Endothelial cell of umbilical vein (primary cell): ENCODE results near the gene EVI5. TPM values are rescaled to one million over a fixed set of nuclear protein-coding genes. Genes with fewer than 3 reads are reported as not detected.

ENCODE experiments used
- BruUV-seq: library from RNA; stranded (reverse); fragments of 400-500 nt; replicated peaks from 2 replicates; lab custom pipeline; 2021; lab: Mats Ljungman, UMichigan
- CTCF ChIA-PET: fragments of 300-600, 350-600 bp; sonication (Branson Sonifier 250); formaldehyde crosslinking; loops from one replicate; lab custom pipeline; 2021; ENCODE audit warnings: antibody characterized with exemption, inconsistent platforms; lab: Charles Lee
- POLR2A ChIA-PET: fragments of 300-600, 350-600 bp; sonication (Branson Sonifier 250); formaldehyde crosslinking; loops from one replicate; lab custom pipeline; 2021; ENCODE audit warnings: antibody characterized with exemption, inconsistent platforms; lab: Charles Lee
- DNase-seq: peaks from one replicate; pipeline ENCODE4 v3.0.0-alpha.2; 2011; ENCODE audit warnings: low read depth, low spot score
- FAIRE-seq: peaks from 2 replicates; lab custom pipeline; 2011; peaks lifted over from hg19 to GRCh38; lab: Jason Lieb, UNC
- H2AFZ ChIP-seq: 2 replicates; pipeline ENCODE4 v1.6.0; 2012; ENCODE audit warnings: low read depth, low read length, control low read depth, inconsistent platforms
- H3K27ac ChIP-seq: 2 replicates; pipeline ENCODE4 v1.5.1; 2011; ENCODE audit warnings: low read depth, mild to moderate bottlenecking, control low read depth, low read length, moderate library complexity; ENCODE audit not compliant: insufficient read depth
- H3K27me3 ChIP-seq, 2 experiments: 2 replicates each; pipeline versions ENCODE4 v1.6.0 to v1.6.1; 2011; ENCODE audit warnings: low read length in 2 of 2, mixed read lengths in 1 of 2; ENCODE audit not compliant: control insufficient read depth in 2 of 2, insufficient read depth in 2 of 2
- H3K36me3 ChIP-seq, 2 experiments: 2 replicates in 1 of 2; 3 replicates in 1 of 2; pipeline ENCODE4 v1.5.1; 2011; ENCODE audit warnings: low read length in 2 of 2, mild to moderate bottlenecking in 1 of 2, moderate library complexity in 1 of 2; ENCODE audit not compliant: control insufficient read depth in 2 of 2, insufficient read depth in 2 of 2; ENCODE audit errors: extremely low read depth in 1 of 2
- H3K4me1 ChIP-seq: 3 replicates; pipeline ENCODE4 v1.5.1; 2011; ENCODE audit warnings: mild to moderate bottlenecking, low read length; ENCODE audit not compliant: control insufficient read depth, insufficient read depth; ENCODE audit errors: extremely low read depth
- H3K4me2 ChIP-seq: 2 replicates; pipeline ENCODE4 v1.6.1; 2011; ENCODE audit warnings: low read length, control low read depth, mixed read lengths; ENCODE audit not compliant: insufficient read depth
- H3K4me3 ChIP-seq, 3 experiments: fragments of 200-600 bp in 1 of 3; sonication (generic), shearing (Covaris generic) in 1 of 3; replicated peaks in 1 of 3; 2 replicates each; pipeline ENCODE4 v1.5.1; 2011 to 2016; ENCODE audit warnings: control low read depth in 3 of 3, low read length in 3 of 3, mild to moderate bottlenecking in 2 of 3, inconsistent platforms in 1 of 3, low read depth in 1 of 3, moderate library complexity in 1 of 3; ENCODE audit not compliant: insufficient read depth in 1 of 3
- H3K79me2 ChIP-seq: 2 replicates; pipeline ENCODE4 v1.6.0; 2012; ENCODE audit warnings: low read length, inconsistent platforms; ENCODE audit not compliant: control insufficient read depth, insufficient read depth
- H3K9ac ChIP-seq: replicated peaks from 2 replicates; pipeline ENCODE3; 2011; ENCODE audit warnings: low read length, control low read depth; ENCODE audit not compliant: insufficient read depth; ENCODE audit errors: extremely low read depth
- H3K9me1 ChIP-seq: replicated peaks from 3 replicates; pipeline ENCODE4 v1.6.0; 2011; ENCODE audit warnings: mild to moderate bottlenecking, low read length; ENCODE audit not compliant: control insufficient read depth, insufficient read depth; ENCODE audit errors: extremely low read depth
- H3K9me3 ChIP-seq: replicated peaks from 2 replicates; pipeline ENCODE4 v1.5.1; 2012; ENCODE audit warnings: low read length, inconsistent platforms; ENCODE audit not compliant: control insufficient read depth, insufficient read depth
- H4K20me1 ChIP-seq: replicated peaks from 2 replicates; pipeline ENCODE3; 2011; ENCODE audit warnings: mild to moderate bottlenecking, low read length; ENCODE audit not compliant: control insufficient read depth, insufficient read depth; ENCODE audit errors: extremely low read depth
- CTCF ChIP-seq, 2 donors: IDR thresholded peaks; 1 replicate in 1 of 2; 2 replicates in 1 of 2; pipeline ENCODE4 v1.5.1; 2011; ENCODE audit warnings: low read length in 2 of 2, mild to moderate bottlenecking in 2 of 2, moderate library complexity in 2 of 2, control low read depth in 1 of 2, inconsistent platforms in 1 of 2, low read depth in 1 of 2; ENCODE audit not compliant: insufficient read depth in 1 of 2; ENCODE audit errors: extremely low read depth in 1 of 2
- EZH2 ChIP-seq: IDR thresholded peaks from 2 replicates; pipeline ENCODE4 v1.6.1; 2012; ENCODE audit warnings: borderline replicate concordance, low read depth, mild to moderate bottlenecking, moderate library complexity, low read length, inconsistent platforms; ENCODE audit not compliant: severe bottlenecking
- FOS ChIP-seq: IDR thresholded peaks from 2 replicates; pipeline ENCODE4 v1.6.1; 2011; ENCODE audit warnings: mild to moderate bottlenecking, low read length, moderate library complexity, borderline replicate concordance; ENCODE audit not compliant: insufficient read depth
- GATA2 ChIP-seq: IDR thresholded peaks from 2 replicates; pipeline ENCODE4 v1.7.0; 2011; ENCODE audit warnings: low read depth, mild to moderate bottlenecking, moderate library complexity, mixed read lengths, low read length; ENCODE audit not compliant: insufficient read length, insufficient read depth
- JUN ChIP-seq: IDR thresholded peaks from 2 replicates; pipeline ENCODE4 v1.6.1; 2011; ENCODE audit warnings: borderline replicate concordance, low read depth; ENCODE audit not compliant: insufficient read length, insufficient read depth
- MAX ChIP-seq: IDR thresholded peaks from 2 replicates; pipeline ENCODE4 v1.6.1; 2011; ENCODE audit not compliant: insufficient read depth, insufficient read length
- MYC ChIP-seq: IDR thresholded peaks from one replicate; pipeline ENCODE4 v1.6.1; 2011; ENCODE audit warnings: mild to moderate bottlenecking, low read depth, low read length
- POLR2A ChIP-seq: IDR thresholded peaks from 2 replicates; pipeline ENCODE4 v1.6.1; 2012; ENCODE audit warnings: low read depth, mild to moderate bottlenecking, control low read depth, low read length
- POLR2AphosphoS5 ChIP-seq: IDR thresholded peaks from 2 replicates; pipeline ENCODE4 v1.6.1; 2012; ENCODE audit warnings: low read depth, mild to moderate bottlenecking, control low read depth, low read length, moderate library complexity; ENCODE audit not compliant: insufficient read depth
- dilution Hi-C: fragments of 300-500 bp; cut with MboI; formaldehyde crosslinking; loops from one replicate; pipeline ENCODE4 v1.15.0; 2019; ENCODE audit warnings: low sequenced_read_pairs; ENCODE audit not compliant: extremely low pct_ligation_motif_present
- intact Hi-C: fragments of 100-400 bp; cut with micrococcal nuclease; formaldehyde crosslinking; loops from one replicate; pipeline ENCODE4 v1.10.0; 2022
- polyA plus RNA-seq, 4 experiments: library from polyadenylated mRNA; depleted of rRNA in 3 of 4; stranded (reverse) in 3 of 4; unstranded in 1 of 4; fragments of >200 nt; gene quantifications; 2 replicates each; pipeline versions ENCODE4 v1.2.1 to v1.2.3, GENCODE V29; 2011 to 2012; ENCODE audit warnings: missing spikeins in 1 of 4
- total RNA-seq: library from RNA; stranded (reverse); gene quantifications from 2 replicates; pipeline ENCODE4 v1.2.3, GENCODE V29; 2021

The EVI5 gene
- total and polyA plus RNA-seq, 2 donors (not counting 3 experiments of a cell fraction or from before 2014, with no cell fraction given): 5.0 to 26.2 TPM

DNA sequence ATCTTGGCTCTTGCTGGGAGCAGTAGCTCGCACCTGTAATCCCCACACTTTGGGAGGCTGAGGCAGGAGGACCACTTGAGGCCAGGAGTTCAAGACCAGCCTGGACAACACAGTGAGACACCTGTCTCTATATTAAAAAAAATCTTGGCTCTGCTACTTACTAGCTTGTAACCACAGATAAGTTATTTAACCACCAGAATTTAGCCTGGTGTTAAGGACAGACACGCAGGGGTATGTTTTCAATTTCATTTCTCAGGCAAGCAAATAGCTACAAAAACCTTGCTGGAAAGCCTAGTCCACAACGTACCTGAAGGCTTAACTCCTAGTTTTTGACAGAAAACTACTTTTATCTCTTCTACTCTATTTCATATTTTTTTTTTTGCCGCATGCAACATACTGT is 273.4 kb downstream of the EVI5 start:
- dilution Hi-C loops (no loop called here), intact Hi-C loops (no loop called here)
- Histone ChIP-seq H3K9ac (no peak overlapping the region), H3K4me2 (no peak overlapping the region), H4K20me1 (no peaks in the 10 kb centered on the region), H3K9me3 (no peaks in the 10 kb centered on the region), H3K36me3 (no peaks in the 10 kb centered on the region), H3K79me2 (no peaks in the 10 kb centered on the region), H3K4me1 (no peaks in the 10 kb centered on the region), H3K9me1 (no peaks in the 10 kb centered on the region), H2AFZ (no peak overlapping the region), H3K27me3 (no peaks in the 10 kb centered on the region), H3K4me3 (no peak overlapping the region), H3K27ac (no peak overlapping the region)
- no peak for FAIRE-seq
- BruUV-seq: no TSS peak
- ChIA-PET POLR2A (no interaction called here), CTCF (no interaction called here)
- TF ChIP-seq POLR2AphosphoS5 (no peak), EZH2 (no peak), GATA2 (no peak), POLR2A (no peak), CTCF (IDR thresholded peaks at IDR 0.05; ENCODE audit: extremely low read depth in 1 of 2, insufficient read depth in 1 of 2, low read depth in 1 of 2, low read length in 2 of 2) (no peak), MAX (no peak), FOS (no peak), MYC (no peak), JUN (no peak)
- no peak for DNase-seq
